HG02571 (cell line): ENCODE data around the gene TMEM43.

Source experiments
- ATAC-seq: cut with Tn5 transposase; IDR thresholded peaks from one replicate; pipeline ENCODE4 v1.9.1; 2021; ENCODE audit warnings: mild to moderate bottlenecking, moderate library complexity; ENCODE audit not compliant: unreplicated experiment

The TMEM43 gene

GRCh38 chr3:14148041-14148985 lies 23.5 kb downstream of the TMEM43 start:
- no peak for ATAC-seq

DNA sequence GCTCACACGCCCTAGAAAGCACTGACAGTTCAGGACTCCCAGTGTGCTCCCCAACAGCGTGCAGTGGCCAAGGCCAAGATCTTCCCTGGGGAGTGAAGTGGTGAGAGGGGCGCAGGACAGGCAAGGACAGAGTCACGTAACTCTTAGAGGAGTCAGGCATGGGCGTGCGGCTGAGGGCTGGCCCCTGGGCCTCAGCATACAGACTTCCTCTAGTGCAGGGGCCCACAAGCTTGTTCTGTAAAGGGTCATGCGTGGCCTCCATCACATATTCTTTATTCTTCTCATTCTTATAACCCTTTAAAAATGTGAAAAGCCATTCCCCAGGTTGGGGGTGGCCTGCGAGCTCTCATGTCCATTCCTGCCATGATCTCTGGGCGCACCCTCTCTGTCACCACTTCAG lies 25.2 kb downstream of the TMEM43 start:
- ATAC-seq = no peak

DNA sequence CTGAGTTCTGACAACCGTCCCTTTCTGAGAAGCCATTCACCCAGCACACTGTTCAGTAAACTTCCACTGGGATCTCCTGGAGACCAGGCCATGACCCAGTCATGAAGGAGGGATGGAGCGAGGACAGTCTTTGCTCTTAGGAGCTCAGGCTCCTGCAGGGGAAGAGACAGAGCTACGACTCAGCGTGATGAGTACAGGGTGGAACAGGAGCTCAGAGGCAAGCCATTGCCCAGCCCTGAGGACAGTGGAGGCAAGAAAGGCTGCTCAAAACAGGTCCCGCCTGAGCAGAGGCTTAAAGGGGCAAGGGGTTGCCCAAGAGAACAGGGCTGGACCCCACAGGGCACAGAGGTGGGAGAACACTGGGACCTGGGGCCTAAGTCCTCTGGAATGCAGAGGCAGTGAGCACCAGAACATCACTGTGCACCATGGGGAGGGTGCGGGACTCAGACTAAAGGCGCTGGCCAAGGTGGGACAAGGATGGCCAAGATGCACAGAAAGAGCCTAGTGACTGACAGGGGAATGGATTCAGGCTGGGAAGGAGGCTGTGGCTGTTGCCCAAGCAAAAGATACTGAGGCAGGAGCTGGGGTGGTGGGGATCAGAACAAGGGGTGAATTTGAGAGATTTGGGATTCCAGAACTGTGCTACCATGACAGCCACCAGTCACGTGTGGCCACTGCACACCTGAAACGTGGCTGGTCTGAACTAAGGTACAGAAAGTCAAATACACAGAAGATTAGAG lies 25.8 kb downstream of the TMEM43 start:
- no peak for ATAC-seq

- no peak for ATAC-seq
These were observed 26.7 kb downstream of the TMEM43 start for GRCh38 chr3:14151471-14152083.

GRCh38 chr3:14152233-14152962 lies 27.5 kb downstream of the TMEM43 start:
- no peak for ATAC-seq

- ATAC-seq = no peak
These were observed 28.1 kb downstream of the TMEM43 start for GRCh38 chr3:14152963-14153355.

GRCh38 chr3:14153663-14154062 lies 28.8 kb downstream of the TMEM43 start:
- ATAC-seq = no peak

GRCh38 chr3:14154276-14154675 lies 29.4 kb downstream of the TMEM43 start:
- ATAC-seq = no peak

DNA sequence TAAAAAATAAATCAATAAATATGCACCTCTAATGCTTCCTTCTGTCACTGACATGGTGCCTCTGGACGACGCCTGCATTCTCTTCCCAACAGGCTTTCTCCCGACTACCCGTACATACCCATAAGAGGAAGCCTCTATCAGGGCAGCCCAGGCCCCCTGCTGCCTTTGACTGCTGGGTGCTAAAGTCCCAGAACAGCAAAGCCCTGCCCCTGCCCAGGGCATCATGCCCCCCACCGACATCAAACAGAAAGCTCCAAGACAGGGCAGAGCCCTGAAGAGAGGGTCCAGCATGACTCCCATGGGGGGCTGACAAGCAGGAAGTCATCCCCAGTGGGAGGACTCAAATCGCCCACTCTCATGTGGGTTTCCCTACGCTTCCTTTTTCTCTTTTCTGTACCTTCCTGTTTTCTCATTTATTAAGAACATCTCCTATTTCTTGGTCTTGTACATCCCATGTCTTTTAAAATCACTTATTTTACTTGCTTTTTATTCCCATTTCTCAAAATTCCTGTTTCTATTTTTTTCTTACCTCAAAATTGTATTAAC lies 30.1 kb downstream of the TMEM43 start:
- ATAC-seq = no peak

- no peak for ATAC-seq
These were observed 31.3 kb downstream of the TMEM43 start for GRCh38 chr3:14156201-14156600.

DNA sequence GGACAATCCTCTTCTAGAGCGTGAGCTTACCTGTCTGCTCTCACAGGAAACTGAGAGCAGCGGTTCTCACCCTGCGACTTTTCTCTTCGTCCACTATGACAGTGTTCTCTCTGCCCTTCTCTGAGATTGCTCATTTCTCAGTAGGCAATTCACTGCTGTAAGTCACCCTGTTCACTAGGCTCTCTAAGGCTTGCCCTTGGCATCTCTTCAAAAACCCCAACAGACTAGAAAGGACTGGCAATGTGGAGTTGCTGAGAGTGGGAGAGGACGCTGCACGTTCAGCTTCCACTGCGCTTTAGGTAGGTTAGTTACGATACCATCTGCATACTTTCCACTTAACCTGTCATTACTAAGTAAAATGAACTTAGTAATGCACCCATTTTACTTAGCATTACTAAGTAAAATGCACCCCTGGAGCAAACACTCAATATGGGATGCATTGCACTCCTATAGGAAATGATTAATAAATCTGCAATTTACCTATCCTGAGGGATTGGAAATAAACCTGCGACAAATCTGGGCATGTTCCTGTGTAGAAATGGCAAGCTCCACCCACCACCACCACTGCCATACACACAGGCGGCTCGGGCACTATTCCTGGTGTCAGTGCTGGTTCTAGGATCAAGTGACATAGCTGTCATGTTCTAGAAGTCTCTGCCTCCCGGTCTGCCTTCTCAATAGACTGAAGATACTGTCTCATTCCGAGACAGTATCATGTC lies 32.1 kb downstream of the TMEM43 start:
- ATAC-seq = no peak

GRCh38 chr3:14157951-14158350 lies 33.1 kb downstream of the TMEM43 start:
- no peak for ATAC-seq

GRCh38 chr3:14158370-14158769 lies 33.5 kb downstream of the TMEM43 start:
- ATAC-seq = no peak

DNA sequence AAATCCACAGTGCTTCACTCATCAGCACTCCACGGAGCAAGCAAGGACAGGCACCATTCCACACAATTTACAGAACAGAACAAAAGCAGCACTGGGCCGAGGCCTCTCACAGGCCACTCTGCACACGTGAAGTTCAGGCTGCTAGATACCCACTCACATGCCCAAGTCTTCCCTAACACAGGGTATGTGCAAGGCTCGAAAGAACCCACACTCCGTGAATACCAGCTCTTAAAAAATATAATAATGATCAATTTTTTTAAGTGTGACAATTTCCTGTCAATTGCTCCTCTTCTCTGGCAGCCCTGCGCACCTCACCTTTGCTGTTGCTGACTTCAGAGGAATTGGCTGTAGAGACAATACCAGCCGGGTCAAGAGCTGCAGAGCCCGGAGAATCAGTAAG lies 34.6 kb downstream of the TMEM43 start:
- ATAC-seq = no peak

DNA sequence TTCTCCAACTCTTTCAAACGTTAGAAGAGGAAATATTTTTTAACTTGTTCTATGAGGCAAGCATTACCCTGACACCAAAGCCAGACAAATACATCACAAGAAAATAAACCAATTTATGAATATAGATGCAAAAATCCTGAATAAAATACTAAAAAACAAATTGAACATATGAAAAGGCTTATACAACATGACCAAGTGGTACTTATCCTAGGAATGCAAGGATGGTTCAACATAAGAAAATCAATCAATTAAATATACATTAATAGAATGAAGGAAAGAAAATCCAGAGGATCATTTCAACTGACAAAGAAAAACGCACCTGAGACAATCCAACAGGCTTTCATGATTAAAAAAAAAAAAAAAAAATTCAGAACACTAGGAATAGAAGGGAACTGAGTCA lies 36.4 kb downstream of the TMEM43 start:
- ATAC-seq = no peak

DNA sequence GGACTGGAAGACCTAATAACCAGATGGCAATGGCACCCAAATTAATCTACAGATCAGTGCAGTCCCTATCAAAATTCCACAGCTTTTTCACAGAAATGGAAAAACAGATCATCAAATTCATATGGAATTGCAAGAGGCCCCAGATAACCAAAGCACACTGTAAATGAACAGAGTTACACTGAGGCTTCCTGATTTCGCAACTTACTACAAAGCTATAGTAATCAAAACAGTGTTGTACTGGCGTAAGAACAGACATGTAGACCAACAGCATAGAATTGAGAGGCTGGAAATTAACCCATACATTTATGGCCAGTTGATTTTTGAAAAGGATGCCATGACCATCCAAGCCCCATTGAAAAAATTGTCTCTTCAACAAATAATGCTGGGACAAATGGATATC lies 37.3 kb downstream of the TMEM43 start:
- no peak for ATAC-seq

GRCh38 chr3:14166877-14167603 lies 42.2 kb downstream of the TMEM43 start:
- no peak for ATAC-seq

DNA sequence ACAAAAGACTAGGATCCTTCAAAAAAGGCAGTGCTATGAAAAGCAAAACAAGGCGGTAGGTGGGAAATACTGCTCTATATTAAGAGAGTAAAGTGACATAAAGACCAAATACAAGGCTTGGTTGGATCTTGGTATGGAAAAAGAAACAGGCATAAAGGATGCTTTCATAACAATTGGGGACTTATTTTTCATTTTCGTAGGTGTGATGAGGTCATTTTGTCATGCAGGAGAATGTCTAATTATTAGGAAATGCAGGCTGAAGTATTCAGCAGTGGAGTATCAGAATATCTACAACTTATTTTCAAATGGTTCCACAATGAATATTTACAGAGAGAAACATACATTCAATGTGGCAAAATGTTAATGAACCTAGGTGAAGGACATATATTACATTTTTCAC lies 44.6 kb downstream of the TMEM43 start:
- ATAC-seq = no peak

GRCh38 chr3:14169871-14170270 lies 45.0 kb downstream of the TMEM43 start:
- no peak for ATAC-seq
